CD4-positive, alpha-beta memory T cell (primary cell): Measurements from ENCODE around the gene SYNJ1. TPM values are rescaled to one million over a fixed set of nuclear protein-coding genes. Genes with fewer than 3 reads are reported as not detected.

Experiments
- CTCF ChIA-PET: fragments of 350-600 bp; sonication (Branson Sonifier 250); formaldehyde crosslinking; loops from one replicate; lab custom pipeline; 2021; ENCODE audit warnings: inconsistent platforms; ENCODE audit not compliant: partially characterized antibody; lab: Charles Lee
- POLR2A ChIA-PET: fragments of 350-600 bp; sonication (Branson Sonifier 250); formaldehyde crosslinking; loops from one replicate; lab custom pipeline; 2021; ENCODE audit not compliant: partially characterized antibody; lab: Charles Lee
- DNase-seq, 5 donors: peaks; one replicate each; pipeline versions ENCODE4 v3.0.0 to v3.0.0-alpha.2; 2020 to 2022; ENCODE audit warnings: mixed read lengths in 1 of 5
- H3K27ac ChIP-seq: one replicate; pipeline ENCODE4 v1.7.0; 2013; ENCODE audit warnings: low read depth, low read length
- H3K27me3 ChIP-seq: 2 replicates; pipeline ENCODE4 v1.7.0; 2013; ENCODE audit warnings: mild to moderate bottlenecking, low read length, moderate library complexity; ENCODE audit not compliant: insufficient read depth
- H3K36me3 ChIP-seq: 2 replicates; pipeline ENCODE4 v1.7.0; 2013; ENCODE audit warnings: mild to moderate bottlenecking, low read length, moderate library complexity; ENCODE audit not compliant: insufficient read depth
- H3K4me1 ChIP-seq: 2 replicates; pipeline ENCODE4 v1.7.0; 2013; ENCODE audit warnings: mild to moderate bottlenecking, low read length, moderate library complexity; ENCODE audit not compliant: insufficient read depth
- H3K4me3 ChIP-seq, 2 donors: one replicate each; pipeline ENCODE4 v1.7.0; 2013; ENCODE audit warnings: low read length in 2 of 2, mild to moderate bottlenecking in 1 of 2
- H3K9me3 ChIP-seq, 2 donors: one replicate each; pipeline ENCODE4 v1.7.0; 2013; ENCODE audit warnings: low read length in 2 of 2, control low read depth in 1 of 2; ENCODE audit not compliant: control insufficient read depth in 1 of 2
- H3K27ac Mint-ChIP-seq, 7 donors: one replicate each; pipeline ENCODE4 v1.8.0; 2020 to 2021; ENCODE audit warnings: mixed read lengths in 7 of 7, mild to moderate bottlenecking in 6 of 7, inconsistent platforms in 3 of 7, moderate library complexity in 3 of 7
- H3K27me3 Mint-ChIP-seq, 2 donors: one replicate each; pipeline ENCODE4 v1.8.0; 2020 to 2021; ENCODE audit warnings: mixed read lengths in 2 of 2
- H3K36me3 Mint-ChIP-seq, 2 donors: one replicate each; pipeline ENCODE4 v1.8.0; 2020 to 2021; ENCODE audit warnings: mixed read lengths in 2 of 2, inconsistent platforms in 1 of 2, mild to moderate bottlenecking in 1 of 2
- H3K4me1 Mint-ChIP-seq, 4 donors: one replicate each; pipeline ENCODE4 v1.8.0; 2020 to 2021; ENCODE audit warnings: mixed read lengths in 4 of 4, mild to moderate bottlenecking in 1 of 4
- H3K4me3 Mint-ChIP-seq, 8 donors: one replicate each; pipeline ENCODE4 v1.8.0; 2020 to 2021; ENCODE audit warnings: mixed read lengths in 8 of 8, mild to moderate bottlenecking in 7 of 8, moderate library complexity in 6 of 8, inconsistent platforms in 3 of 8
- H3K9me3 Mint-ChIP-seq, 8 donors: one replicate each; pipeline ENCODE4 v1.8.0; 2020 to 2021; ENCODE audit warnings: mixed read lengths in 8 of 8, mild to moderate bottlenecking in 5 of 8, inconsistent platforms in 3 of 8, moderate library complexity in 1 of 8
- intact Hi-C: fragments of 100-400 bp; cut with micrococcal nuclease; formaldehyde crosslinking; loops from one replicate; pipeline ENCODE4 v1.15.1; 2023
- polyA plus RNA-seq, 2 donors: library from polyadenylated mRNA; unstranded; fragments of 300-500 nt; fragmentation: Illumina TruSeq; gene quantifications; one replicate each; pipeline ENCODE4 v1.2.3, GENCODE V29; 2021
- total RNA-seq, 2 experiments: library from RNA; stranded (reverse); gene quantifications; one replicate each; pipeline ENCODE4 v1.2.3, GENCODE V29; 2021

The SYNJ1 gene
- total and polyA plus RNA-seq, 4 experiments from 2014 or later, result 5.6 to 29.4 (median 16.9) TPM

DNA sequence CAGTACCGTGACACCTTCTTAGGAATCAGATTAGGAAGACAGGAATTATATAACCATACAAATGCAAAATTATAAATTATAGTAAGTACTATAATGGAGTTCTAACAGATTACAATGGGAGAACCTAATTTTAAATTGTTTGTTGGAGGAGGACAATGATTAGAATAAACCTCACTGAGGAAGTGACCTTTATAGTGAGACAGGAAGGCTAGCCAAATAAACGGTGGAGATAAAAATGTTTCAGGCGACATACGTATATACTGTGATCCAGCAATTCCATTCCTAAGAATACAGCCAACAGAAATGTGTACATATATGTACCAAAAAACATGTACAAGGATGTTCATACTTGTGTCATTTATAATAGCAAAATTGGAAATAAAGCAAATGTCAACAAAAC lies 15.2 kb downstream of the SYNJ1 start:
- no peak for DNase-seq
- H3K4me1 ChIP-seq, result peaks cover 13% of the 10 kb centered on the region
- Mint-ChIP-seq H3K4me1 (peaks cover 26 to 37% (median 34%) of the 10 kb centered on the region in 4 donors), H3K36me3 (peaks cover 18 to 22% of the 10 kb centered on the region in 2 donors), H3K9me3 (no peaks in the 10 kb centered on the region), H3K4me3 (no peak overlapping the region), H3K27ac (no peak overlapping the region), H3K27me3 (no peaks in the 10 kb centered on the region)
- H3K9me3 ChIP-seq, result no peaks in the 10 kb centered on the region
- ChIA-PET POLR2A (interaction anchor here (1.4 to 1.9 kb wide), 3 partner anchors 9 to 59 kb away, joined by 3 to 8 read pairs (median 7); partner anchors contain the start of genes PAXBP1 and SYNJ1), CTCF (no interaction called here)
- H3K27ac ChIP-seq, result no peak overlapping the region
- H3K4me3 ChIP-seq, result no peak overlapping the region
- intact Hi-C loops, result no loop called here
- peaks cover 6% of the 10 kb centered on the region for H3K36me3 ChIP-seq
- no peaks in the 10 kb centered on the region for H3K27me3 ChIP-seq

DNA sequence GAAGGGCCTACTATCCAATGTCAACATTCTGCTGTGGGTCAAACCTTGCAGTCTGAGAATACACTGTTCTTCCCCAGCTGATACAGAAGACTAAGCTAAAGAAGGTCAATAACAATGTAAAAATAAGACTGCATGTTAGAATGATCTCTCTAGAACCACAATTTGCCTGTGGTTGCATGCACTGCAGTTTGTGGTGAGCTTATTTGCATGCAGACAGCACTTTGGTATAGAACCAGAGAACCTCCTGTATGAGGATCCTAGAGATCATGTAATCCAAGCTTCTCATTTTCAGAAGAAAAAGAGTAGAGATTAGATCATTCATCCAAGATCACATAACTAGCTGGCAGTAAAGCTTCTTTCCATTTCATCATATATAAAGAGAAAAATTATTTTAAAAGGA lies 15.8 kb downstream of the SYNJ1 start:
- Mint-ChIP-seq H3K4me1 (peaks cover 27 to 38% (median 33%) of the 10 kb centered on the region in 4 donors), H3K36me3 (peaks cover 14 to 16% of the 10 kb centered on the region in 2 donors), H3K4me3 (no peak overlapping the region), H3K27ac (no peak overlapping the region), H3K9me3 (no peaks in the 10 kb centered on the region), H3K27me3 (no peaks in the 10 kb centered on the region)
- peak in 2 of 5 donors; percentile 8 to 17 for DNase-seq
- Histone ChIP-seq H3K4me3 (no peak overlapping the region), H3K27ac (no peak overlapping the region), H3K36me3 (peaks cover 6% of the 10 kb centered on the region), H3K27me3 (no peaks in the 10 kb centered on the region), H3K9me3 (no peaks in the 10 kb centered on the region), H3K4me1 (peaks cover 13% of the 10 kb centered on the region)
- intact Hi-C loops, result no loop called here
- ChIA-PET CTCF (no interaction called here), POLR2A (interaction anchor here (1.4 to 1.9 kb wide), 3 partner anchors 9 to 59 kb away, joined by 3 to 8 read pairs (median 7); partner anchors contain the start of genes PAXBP1 and SYNJ1)

DNA sequence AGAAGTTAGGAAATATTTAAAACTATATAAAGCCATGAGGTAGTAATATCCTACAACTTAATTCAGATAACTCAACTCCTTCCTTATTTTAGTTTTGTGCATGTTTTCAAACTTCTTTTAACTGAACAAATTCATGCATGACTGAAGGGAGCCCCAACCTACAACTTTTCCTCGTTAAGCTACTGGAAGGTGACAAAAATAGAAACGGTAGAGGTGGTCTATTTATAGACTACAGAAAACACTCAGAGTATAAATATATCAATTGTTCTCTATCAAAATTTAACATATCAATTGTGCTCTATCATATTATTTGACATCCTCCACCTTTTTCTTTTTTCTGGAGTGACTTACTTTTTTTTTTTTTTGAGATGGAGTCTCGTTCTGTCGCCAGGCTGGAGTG lies 16.8 kb downstream of the SYNJ1 start:
- Histone ChIP-seq H3K9me3 (no peaks in the 10 kb centered on the region), H3K27ac (no peak overlapping the region), H3K27me3 (no peaks in the 10 kb centered on the region), H3K4me3 (no peak overlapping the region), H3K4me1 (peaks cover 13% of the 10 kb centered on the region), H3K36me3 (peaks cover 6% of the 10 kb centered on the region)
- ChIA-PET CTCF (no interaction called here), POLR2A (interaction anchor here (1.2 kb wide), 1 partner anchor 9 kb away, joined by 3 read pairs; no protein-coding TSS in a partner anchor)
- H3K9me3 Mint-ChIP-seq, result no peaks in the 10 kb centered on the region
- H3K27me3 Mint-ChIP-seq, result no peaks in the 10 kb centered on the region
- H3K4me1 Mint-ChIP-seq, result peaks cover 26 to 37% (median 31%) of the 10 kb centered on the region in 4 donors
- no peak overlapping the region for H3K4me3 Mint-ChIP-seq
- DNase-seq, result no peak
- H3K36me3 Mint-ChIP-seq, result peaks cover 7 to 10% of the 10 kb centered on the region in 2 donors
- H3K27ac Mint-ChIP-seq, result no peak overlapping the region
- intact Hi-C loops, result no loop called here

DNA sequence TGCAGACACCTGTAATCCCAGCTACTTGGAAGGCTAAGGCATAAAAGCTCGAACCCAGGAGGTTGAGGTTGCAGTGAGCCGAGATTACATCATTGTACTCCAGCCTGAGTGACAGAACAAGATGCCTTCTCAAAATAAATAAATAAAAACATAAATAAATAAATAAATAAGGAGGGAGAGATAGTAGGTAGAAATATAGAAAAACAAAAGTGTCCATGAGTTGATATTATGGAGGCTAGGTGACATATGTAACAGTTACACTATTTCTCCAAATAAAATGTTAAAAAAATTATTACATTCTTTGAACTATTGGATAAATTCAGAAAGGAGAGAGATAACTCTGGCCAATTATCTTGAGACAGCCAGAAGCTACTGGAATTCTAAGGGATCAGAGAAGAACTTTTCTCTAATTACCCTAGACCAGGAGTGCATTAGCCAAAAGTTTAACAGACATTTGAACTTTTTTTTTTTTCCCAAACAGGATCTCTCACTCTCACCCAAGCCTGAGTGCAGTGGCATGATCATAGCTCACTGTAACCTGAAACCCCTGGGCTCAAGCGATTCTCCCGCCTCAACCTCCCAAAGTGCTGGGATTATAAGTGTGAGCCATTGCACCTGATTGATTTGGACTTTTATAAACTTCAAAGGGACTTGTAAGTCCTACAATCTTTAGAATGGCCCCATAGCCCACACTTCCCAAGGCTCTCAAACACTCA lies 17.6 kb downstream of the SYNJ1 start:
- H3K9me3 Mint-ChIP-seq, result no peaks in the 10 kb centered on the region
- H3K36me3 Mint-ChIP-seq, result peaks cover 7 to 10% of the 10 kb centered on the region in 2 donors
- ChIA-PET CTCF (no interaction called here), POLR2A (interaction anchor here (1.2 kb wide), 1 partner anchor 10 kb away, joined by 3 read pairs; no protein-coding TSS in a partner anchor)
- intact Hi-C loops, result no loop called here
- Histone ChIP-seq H3K27ac (no peak overlapping the region), H3K9me3 (no peaks in the 10 kb centered on the region), H3K4me1 (peaks cover 13% of the 10 kb centered on the region), H3K27me3 (no peaks in the 10 kb centered on the region), H3K36me3 (peaks cover 6% of the 10 kb centered on the region), H3K4me3 (no peak overlapping the region)
- no peak overlapping the region for H3K27ac Mint-ChIP-seq
- DNase-seq, result no peak
- H3K4me3 Mint-ChIP-seq, result no peak overlapping the region
- no peaks in the 10 kb centered on the region for H3K27me3 Mint-ChIP-seq
- H3K4me1 Mint-ChIP-seq, result peaks cover 30 to 35% (median 33%) of the 10 kb centered on the region in 4 donors

DNA sequence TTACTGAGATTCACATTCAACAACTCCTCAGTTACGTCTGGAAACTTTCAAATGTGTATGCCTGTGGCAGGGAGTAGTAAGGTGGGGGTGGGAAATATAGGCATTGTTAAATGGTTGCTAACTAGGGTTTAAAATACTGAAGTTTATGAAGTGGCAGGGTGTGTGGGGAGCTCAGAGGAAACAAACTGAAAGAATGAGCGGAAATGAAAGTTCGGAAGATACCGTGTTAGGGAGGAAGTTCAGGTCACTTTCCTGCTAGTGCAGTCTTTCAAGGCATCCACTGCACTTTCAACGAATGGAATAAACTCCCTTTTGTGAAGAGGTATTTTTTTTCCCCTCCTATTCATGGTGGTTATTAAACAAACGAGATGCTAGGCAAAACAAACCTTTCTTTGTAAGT lies 19.7 kb downstream of the SYNJ1 start:
- ChIA-PET POLR2A (no interaction called here), CTCF (no interaction called here)
- intact Hi-C loops, result no loop called here
- Mint-ChIP-seq H3K27me3 (no peaks in the 10 kb centered on the region), H3K36me3 (peaks cover 0 to 10% of the 10 kb centered on the region in 2 donors), H3K4me1 (peaks cover 30 to 39% (median 34%) of the 10 kb centered on the region in 4 donors), H3K9me3 (no peaks in the 10 kb centered on the region), H3K27ac (peak overlapping the region in 2 of 7 donors; percentile 18 to 47), H3K4me3 (peak overlapping the region in 6 of 8 donors; percentile 7 to 66 (median 41))
- H3K9me3 ChIP-seq, result no peaks in the 10 kb centered on the region
- DNase-seq, result no peak
- H3K27ac ChIP-seq, result no peak overlapping the region
- H3K27me3 ChIP-seq, result no peaks in the 10 kb centered on the region
- peaks cover 13% of the 10 kb centered on the region for H3K4me1 ChIP-seq
- H3K4me3 ChIP-seq, result no peak overlapping the region
- H3K36me3 ChIP-seq, result no peaks in the 10 kb centered on the region

DNA sequence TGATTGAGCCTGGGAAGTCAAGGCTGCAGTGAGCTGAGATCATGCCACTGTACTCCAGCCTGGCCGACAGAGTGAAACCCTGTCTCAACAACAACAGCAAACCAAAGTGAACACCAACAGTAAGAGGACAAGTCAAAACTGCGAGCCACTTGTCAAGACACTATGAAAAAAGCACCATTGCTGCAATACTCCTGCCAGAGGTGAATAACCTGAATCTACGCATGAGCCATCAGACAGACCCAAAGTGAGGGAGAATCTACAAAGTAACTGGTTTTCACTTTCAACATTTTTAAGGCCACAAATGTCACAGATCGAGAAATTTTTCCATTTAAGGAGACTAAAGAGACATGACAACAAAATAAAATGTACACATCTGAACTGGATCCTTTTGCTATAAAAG lies 21.9 kb downstream of the SYNJ1 start:
- peaks cover 31 to 34% (median 33%) of the 10 kb centered on the region in 4 donors for H3K4me1 Mint-ChIP-seq
- Histone ChIP-seq H3K36me3 (no peaks in the 10 kb centered on the region), H3K27me3 (no peaks in the 10 kb centered on the region), H3K4me1 (no peaks in the 10 kb centered on the region), H3K4me3 (no peak overlapping the region), H3K9me3 (no peaks in the 10 kb centered on the region), H3K27ac (no peak overlapping the region)
- ChIA-PET POLR2A (no interaction called here), CTCF (interaction anchor here (0.6 kb wide), 1 partner anchor 14 kb away, joined by 3 read pairs; no protein-coding TSS in a partner anchor)
- H3K4me3 Mint-ChIP-seq, result no peak overlapping the region
- no peaks in the 10 kb centered on the region for H3K27me3 Mint-ChIP-seq
- DNase-seq, result no peak
- intact Hi-C loops, result no loop called here
- peaks cover 4 to 10% of the 10 kb centered on the region in 2 donors for H3K36me3 Mint-ChIP-seq
- H3K27ac Mint-ChIP-seq, result peak overlapping the region in 1 of 7 donors; percentile 22
- no peaks in the 10 kb centered on the region for H3K9me3 Mint-ChIP-seq

DNA sequence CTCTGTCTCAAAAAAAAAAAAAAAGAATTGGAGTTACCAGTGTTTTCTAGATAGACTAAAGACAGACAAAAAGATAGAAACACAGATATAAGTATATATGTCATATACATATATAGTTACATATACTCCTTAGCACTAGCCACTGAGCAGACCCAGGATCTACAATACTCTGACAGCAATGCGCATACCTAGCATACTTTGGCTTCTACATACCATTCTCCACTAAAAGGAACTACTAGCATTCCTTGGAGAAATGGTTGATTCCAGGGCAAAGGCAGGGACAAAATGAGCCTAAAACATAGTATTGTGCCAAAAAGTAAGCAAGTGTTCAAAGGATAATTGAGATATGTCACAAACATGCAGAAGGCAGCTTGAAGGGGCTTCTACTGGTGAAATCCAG lies 22.7 kb downstream of the SYNJ1 start:
- Histone ChIP-seq H3K27ac (no peak overlapping the region), H3K4me3 (no peak overlapping the region), H3K9me3 (no peaks in the 10 kb centered on the region), H3K4me1 (no peaks in the 10 kb centered on the region), H3K27me3 (no peaks in the 10 kb centered on the region), H3K36me3 (no peaks in the 10 kb centered on the region)
- POLR2A ChIA-PET, result no interaction called here
- Mint-ChIP-seq H3K27ac (peak overlapping the region in 1 of 7 donors; percentile 57), H3K4me1 (peaks cover 31 to 34% (median 33%) of the 10 kb centered on the region in 4 donors), H3K9me3 (no peaks in the 10 kb centered on the region), H3K4me3 (no peak overlapping the region), H3K27me3 (no peaks in the 10 kb centered on the region), H3K36me3 (peaks cover 4 to 10% of the 10 kb centered on the region in 2 donors)
- intact Hi-C loops, result no loop called here
- CTCF ChIA-PET, result no interaction called here
- no peak for DNase-seq
